ENCODE results near the gene GIGYF2. TPM values are rescaled to one million over a fixed set of nuclear protein-coding genes. Genes with fewer than 3 reads are reported as not detected.
A peak's percentile ranks its signal among the peaks of the same experiment; 100 is the strongest.

The GIGYF2 gene
- total RNA-seq, 2 experiments from 2014 or later: 52.5 to 55.5 TPM

DNA sequence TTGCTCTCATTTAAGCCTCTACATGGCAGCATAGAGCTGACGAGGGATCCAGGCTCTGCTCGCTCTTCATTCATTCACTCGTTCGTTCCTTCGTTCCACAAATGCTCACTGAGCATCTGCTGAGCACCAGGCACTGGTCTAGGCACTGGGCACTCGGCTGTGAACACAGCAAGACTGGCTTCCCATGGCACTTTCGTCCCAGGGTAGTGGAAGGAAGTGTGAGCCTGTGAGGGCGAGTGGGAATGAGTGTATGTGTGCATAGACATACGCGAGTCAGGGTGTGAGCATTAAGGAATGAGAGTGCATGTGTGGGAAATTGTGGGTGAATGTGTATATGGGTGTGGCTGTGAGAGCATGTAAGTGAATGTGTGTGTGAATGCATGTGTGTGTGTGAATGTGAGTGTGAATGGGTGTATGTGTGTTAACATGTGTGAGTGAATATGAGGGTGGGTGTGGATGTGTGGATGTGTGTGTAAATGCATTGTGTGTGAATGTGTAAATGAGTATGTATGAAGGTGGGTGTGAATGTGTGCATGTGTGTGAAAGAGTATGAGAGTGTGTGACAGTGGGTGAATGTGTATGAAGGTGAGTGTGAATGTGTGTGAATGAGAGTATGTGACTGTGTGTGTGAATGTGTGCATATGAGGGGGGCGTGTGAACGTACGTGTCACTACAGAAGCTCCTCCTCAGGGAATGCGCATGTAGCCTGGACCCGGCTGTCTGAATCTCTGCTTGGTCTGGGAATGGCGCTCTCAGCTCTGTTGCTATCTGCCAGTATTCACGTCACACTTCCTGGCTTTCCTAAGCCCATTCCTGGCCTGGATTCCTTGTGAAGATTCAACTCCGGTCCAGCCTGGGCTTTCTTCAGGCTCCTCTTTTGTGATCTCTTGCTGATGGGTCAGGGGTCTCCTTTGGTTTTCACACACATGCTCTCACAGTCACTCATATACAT lies 201.7 kb downstream of the GIGYF2 start:
- ChIA-PET POLR2A (no interaction called here), CTCF (no interaction called here)
- Mint-ChIP-seq H3K4me3 (no peak overlapping the region), H3K27me3 (peaks cover 7% of the 10 kb centered on the region), H3K4me1 (ENCODE audit: low read depth) (no peaks in the 10 kb centered on the region), H3K9me3 (no peaks in the 10 kb centered on the region), H3K36me3 (ENCODE audit: low read depth) (no peaks in the 10 kb centered on the region), H3K27ac (no peak overlapping the region)
- Histone ChIP-seq H3K9me3 (ENCODE audit: control insufficient read depth in 1 of 2, insufficient read depth in 1 of 2, low read length in 2 of 2) (peaks cover 0 to 14% of the 10 kb centered on the region in 2 experiments), H3K4me1 (ENCODE audit: insufficient read depth, low read length) (no peaks in the 10 kb centered on the region), H3K27ac (ENCODE audit: low read depth in 1 of 2, low read length in 2 of 2) (no peak overlapping the region), H3K4me3 (ENCODE audit: low read length) (no peak overlapping the region), H3K27me3 (ENCODE audit: control insufficient read depth in 1 of 2, insufficient read depth in 2 of 2, low read length in 2 of 2) (no peaks in the 10 kb centered on the region), H3K36me3 (ENCODE audit: insufficient read depth, low read length) (no peaks in the 10 kb centered on the region)
- no peak for DNase-seq
- intact Hi-C loops (cut with DNase I, micrococcal nuclease): no loop called here
- no peak for ATAC-seq (ENCODE audit: poor library complexity)
- TF ChIP-seq, protein P1, sequence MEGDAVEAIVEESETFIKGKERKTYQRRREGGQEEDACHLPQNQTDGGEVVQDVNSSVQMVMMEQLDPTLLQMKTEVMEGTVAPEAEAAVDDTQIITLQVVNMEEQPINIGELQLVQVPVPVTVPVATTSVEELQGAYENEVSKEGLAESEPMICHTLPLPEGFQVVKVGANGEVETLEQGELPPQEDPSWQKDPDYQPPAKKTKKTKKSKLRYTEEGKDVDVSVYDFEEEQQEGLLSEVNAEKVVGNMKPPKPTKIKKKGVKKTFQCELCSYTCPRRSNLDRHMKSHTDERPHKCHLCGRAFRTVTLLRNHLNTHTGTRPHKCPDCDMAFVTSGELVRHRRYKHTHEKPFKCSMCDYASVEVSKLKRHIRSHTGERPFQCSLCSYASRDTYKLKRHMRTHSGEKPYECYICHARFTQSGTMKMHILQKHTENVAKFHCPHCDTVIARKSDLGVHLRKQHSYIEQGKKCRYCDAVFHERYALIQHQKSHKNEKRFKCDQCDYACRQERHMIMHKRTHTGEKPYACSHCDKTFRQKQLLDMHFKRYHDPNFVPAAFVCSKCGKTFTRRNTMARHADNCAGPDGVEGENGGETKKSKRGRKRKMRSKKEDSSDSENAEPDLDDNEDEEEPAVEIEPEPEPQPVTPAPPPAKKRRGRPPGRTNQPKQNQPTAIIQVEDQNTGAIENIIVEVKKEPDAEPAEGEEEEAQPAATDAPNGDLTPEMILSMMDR (IDR thresholded peaks at IDR 0.05): no peak

DNA sequence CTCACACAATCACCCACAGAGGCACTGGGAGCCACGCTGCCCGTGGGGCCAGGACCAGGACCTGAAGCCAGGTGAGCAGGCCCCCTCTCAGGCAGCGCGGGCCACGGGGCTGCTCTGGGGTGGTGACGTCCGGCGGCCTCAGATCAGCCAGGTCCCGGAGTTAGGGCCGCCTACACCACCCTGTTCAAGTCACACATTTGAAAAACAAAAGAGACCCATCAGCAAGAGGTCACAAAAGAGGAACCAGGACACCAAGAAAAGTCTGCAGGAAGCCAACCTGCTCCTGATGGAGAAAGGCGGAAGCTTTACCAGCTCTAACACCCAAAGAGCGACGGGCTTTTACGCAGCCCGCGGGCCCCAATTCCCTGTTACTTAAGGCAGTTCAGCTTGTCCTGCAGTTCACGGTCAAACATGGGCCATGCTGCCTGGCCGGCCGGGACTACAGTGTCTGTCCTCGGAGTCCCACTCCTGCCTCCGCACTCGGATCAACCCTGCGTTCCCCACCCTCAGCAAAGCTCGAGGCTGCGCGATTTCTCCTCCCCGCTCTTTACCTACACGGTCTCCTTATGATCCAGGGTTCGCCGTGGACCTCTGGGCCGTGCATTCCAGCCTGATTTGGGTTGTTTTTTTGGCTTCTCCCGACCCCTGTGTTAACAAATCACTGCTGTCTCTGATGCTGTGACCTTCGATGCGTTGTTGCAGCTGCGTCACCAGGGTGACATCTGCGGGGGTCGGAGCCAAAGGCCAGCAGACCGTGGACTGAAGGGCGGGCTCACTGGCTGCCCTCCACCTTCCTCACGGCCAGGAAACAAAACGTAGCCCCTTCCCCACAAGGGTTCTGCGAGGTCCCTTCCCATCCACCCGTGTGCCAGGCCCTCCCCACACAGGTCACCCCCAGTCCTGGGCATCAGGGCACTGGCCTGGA lies 203.9 kb downstream of the GIGYF2 start:
- Mint-ChIP-seq H3K36me3 (ENCODE audit: low read depth) (no peaks in the 10 kb centered on the region), H3K9me3 (no peaks in the 10 kb centered on the region), H3K27me3 (peaks cover 2% of the 10 kb centered on the region), H3K4me1 (ENCODE audit: low read depth) (no peaks in the 10 kb centered on the region), H3K27ac (no peak overlapping the region), H3K4me3 (no peak overlapping the region)
- no peak overlapping the region for H3K4me3 ChIP-seq (ENCODE audit: low read length)
- CTCF ChIA-PET: no interaction called here
- no peaks in the 10 kb centered on the region for H3K27me3 ChIP-seq (ENCODE audit: control insufficient read depth in 1 of 2, insufficient read depth in 2 of 2, low read length in 2 of 2)
- TF ChIP-seq, protein P1 (IDR thresholded peaks at IDR 0.05): no peak
- H3K27ac ChIP-seq (ENCODE audit: low read depth in 1 of 2, low read length in 2 of 2): no peak overlapping the region
- intact Hi-C loops (cut with DNase I, micrococcal nuclease): no loop called here
- ATAC-seq (ENCODE audit: poor library complexity): no peak
- POLR2A ChIA-PET: no interaction called here
- peak in 1 of 14 experiments; percentile 12 for DNase-seq
- no peaks in the 10 kb centered on the region for H3K4me1 ChIP-seq (ENCODE audit: insufficient read depth, low read length)
- H3K36me3 ChIP-seq (ENCODE audit: insufficient read depth, low read length): no peaks in the 10 kb centered on the region
- peaks cover 0 to 20% of the 10 kb centered on the region in 2 experiments for H3K9me3 ChIP-seq (ENCODE audit: control insufficient read depth in 1 of 2, insufficient read depth in 1 of 2, low read length in 2 of 2)

DNA sequence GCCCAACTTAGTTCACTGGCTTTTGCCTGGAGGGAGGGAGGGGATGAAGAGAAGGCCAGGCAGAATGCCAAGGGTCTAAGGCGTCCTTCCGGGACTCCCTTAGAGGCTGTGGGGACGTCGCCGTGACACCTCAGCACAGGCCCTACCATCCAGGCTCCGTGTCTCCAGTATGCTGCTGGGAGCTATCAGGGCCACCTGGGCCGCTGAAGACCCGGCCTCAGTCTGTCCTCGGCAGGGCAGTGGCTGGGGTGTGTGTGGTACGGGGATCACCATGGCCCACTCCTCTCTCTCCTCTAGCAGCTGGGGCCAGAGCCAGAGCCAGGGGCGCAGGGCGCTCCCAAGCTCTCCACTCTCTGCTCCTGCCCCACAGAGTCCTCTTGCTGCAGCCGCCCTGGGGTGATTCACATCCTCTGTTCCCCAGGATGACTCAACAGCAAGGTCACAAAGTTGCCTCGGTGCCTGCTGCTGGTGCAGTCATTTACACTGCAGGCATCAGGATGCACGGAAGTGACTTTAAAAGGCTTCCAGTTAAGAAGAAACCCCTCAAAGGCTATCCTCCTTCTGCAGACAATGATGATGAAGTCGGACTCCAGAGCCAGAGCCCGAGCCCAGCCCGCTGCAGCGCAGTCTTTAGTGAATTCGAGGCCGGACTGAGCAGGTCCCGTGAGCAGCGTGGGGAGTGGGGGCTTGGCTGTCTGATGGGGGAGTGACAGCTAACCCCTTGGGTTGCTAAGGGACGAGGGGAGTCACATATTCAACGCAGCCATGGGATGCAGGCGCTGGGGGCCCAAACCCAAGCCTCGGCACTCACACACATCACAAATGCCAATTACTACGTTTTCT lies 204.8 kb downstream of the GIGYF2 start:
- no peaks in the 10 kb centered on the region for H3K36me3 Mint-ChIP-seq (ENCODE audit: low read depth)
- ATAC-seq (ENCODE audit: poor library complexity): no peak
- Histone ChIP-seq H3K4me3 (ENCODE audit: low read length) (no peak overlapping the region), H3K4me1 (ENCODE audit: insufficient read depth, low read length) (no peaks in the 10 kb centered on the region), H3K9me3 (ENCODE audit: control insufficient read depth in 1 of 2, insufficient read depth in 1 of 2, low read length in 2 of 2) (peaks cover 0 to 20% of the 10 kb centered on the region in 2 experiments), H3K36me3 (ENCODE audit: insufficient read depth, low read length) (no peaks in the 10 kb centered on the region), H3K27me3 (ENCODE audit: control insufficient read depth in 1 of 2, insufficient read depth in 2 of 2, low read length in 2 of 2) (no peaks in the 10 kb centered on the region), H3K27ac (ENCODE audit: low read depth in 1 of 2, low read length in 2 of 2) (no peak overlapping the region)
- intact Hi-C loops (cut with DNase I, micrococcal nuclease): no loop called here
- POLR2A ChIA-PET: no interaction called here
- peak in 2 of 14 experiments; percentile 17 to 46 for DNase-seq
- H3K4me1 Mint-ChIP-seq (ENCODE audit: low read depth): no peaks in the 10 kb centered on the region
- H3K27me3 Mint-ChIP-seq: no peaks in the 10 kb centered on the region
- no peaks in the 10 kb centered on the region for H3K9me3 Mint-ChIP-seq
- H3K27ac Mint-ChIP-seq: no peak overlapping the region
- no peak overlapping the region for H3K4me3 Mint-ChIP-seq
- CTCF ChIA-PET: no interaction called here
- TF ChIP-seq, protein P1 (IDR thresholded peaks at IDR 0.05): no peak

Measured in CD4-positive, alpha-beta T cell (primary cell).